ENCODE measurements around the gene DNMT1. TPM values are rescaled to one million over a fixed set of nuclear protein-coding genes. Genes with fewer than 3 reads are reported as not detected.

Gene DNMT1
- total RNA-seq, 1 experiment from 2014 or later = 25.4 TPM

DNA sequence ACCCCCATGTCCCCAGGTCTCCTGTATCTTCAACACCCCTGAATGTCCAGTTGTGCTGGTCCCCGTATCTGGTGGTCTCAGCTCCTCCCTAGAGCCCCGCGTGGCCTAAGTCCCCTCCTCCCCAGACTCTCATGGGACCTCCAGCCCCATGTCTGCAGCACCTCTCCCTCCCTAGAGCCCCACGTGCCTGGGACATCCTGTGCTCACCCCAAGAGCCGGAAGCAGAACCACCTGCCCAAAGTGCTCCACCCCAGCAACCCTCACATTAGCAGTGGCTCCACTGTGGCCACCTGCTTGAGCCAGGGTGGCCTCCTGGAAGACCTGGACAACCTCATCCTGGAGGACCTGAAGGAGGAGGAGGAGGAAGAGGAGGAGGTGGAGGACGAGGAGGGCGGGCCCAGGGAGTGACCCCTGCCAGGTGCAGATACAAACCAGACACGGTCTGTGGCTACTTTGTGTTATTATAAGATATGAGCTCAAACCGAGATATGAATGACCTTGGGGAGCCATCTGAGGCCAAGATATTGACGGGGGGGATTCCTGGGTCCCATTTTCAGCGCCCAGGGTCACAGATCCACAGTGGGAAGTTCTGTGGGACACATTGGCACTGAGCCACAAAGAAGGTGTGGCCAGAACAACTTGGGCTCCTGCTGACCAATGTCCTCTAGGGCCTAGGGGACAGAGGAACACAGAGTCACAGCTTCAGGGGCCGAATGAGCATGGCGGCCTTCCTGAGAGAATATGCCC lies 102.7 kb downstream of the DNMT1 start:
- in situ Hi-C loops (cut with HindIII; ENCODE audit: low pct_unique_long_range_greater_than_20kb, low sequenced_read_pairs) = no loop called here
- DNase-seq (ENCODE audit: low read depth) = no peak

DNA sequence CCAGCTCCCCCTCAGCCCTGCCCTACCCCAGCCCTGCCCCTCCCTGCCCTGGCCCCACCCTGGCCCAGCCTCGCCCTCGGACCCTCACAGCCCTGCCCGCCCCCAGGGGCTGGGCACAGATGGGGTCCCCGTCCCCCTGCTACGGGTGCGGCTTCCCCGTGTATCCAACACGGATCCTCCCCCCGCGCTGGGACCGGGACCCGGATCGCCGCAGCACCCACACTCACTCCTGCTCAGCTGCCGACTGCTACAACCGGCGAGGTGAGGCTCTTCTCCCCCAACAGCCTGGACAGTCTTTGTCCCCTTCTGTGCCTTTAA lies 103.4 kb downstream of the DNMT1 start:
- no peak for DNase-seq (ENCODE audit: low read depth)
- in situ Hi-C loops (cut with HindIII; ENCODE audit: low pct_unique_long_range_greater_than_20kb, low sequenced_read_pairs) = no loop called here

- in situ Hi-C loops (cut with HindIII; ENCODE audit: low pct_unique_long_range_greater_than_20kb, low sequenced_read_pairs) = no loop called here
Observed at GRCh38 chr19:10089801-10090375, 104.9 kb downstream of the DNMT1 start.

DNA sequence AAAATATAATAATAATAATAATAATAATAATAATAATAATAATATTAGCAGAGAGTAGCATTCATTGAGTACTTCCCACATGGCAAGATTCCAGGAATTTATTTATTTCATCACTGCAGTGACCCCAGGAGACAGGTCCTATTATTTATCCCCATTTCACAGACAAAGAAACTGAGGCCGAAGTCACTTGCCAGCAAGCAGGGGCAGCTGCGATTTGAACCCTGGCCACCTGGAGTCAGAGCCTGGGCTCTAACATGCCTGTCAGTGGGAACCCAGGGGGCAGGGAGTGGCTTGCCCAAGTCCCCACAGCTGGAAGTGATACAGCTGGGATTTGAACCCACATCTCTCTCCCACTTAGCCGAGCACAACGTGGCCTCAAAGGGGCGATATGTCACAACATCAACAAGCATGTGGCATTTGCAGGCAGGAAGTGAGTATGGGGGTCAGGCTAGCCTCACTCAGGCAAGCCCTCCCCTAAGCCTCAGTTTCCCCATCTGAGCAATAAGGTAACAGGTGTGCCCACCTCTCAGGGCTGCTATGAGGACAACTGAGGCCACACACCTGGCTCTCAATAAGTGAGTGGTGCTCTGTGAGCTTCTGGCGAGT lies 105.7 kb downstream of the DNMT1 start:
- DNase-seq (ENCODE audit: low read depth) = no peak
- in situ Hi-C loops (cut with HindIII; ENCODE audit: low pct_unique_long_range_greater_than_20kb, low sequenced_read_pairs) = no loop called here

More at GRCh38 chr19:10089801-10090375, 104.9 kb downstream of the DNMT1 start:
- DNase-seq (ENCODE audit: low read depth) = no peak

- no peak for DNase-seq (ENCODE audit: low read depth)
Observed at GRCh38 chr19:10087296-10088061, 107.3 kb downstream of the DNMT1 start.

GRCh38 chr19:10086591-10087192 lies 108.1 kb downstream of the DNMT1 start:
- in situ Hi-C loops (cut with HindIII; ENCODE audit: low pct_unique_long_range_greater_than_20kb, low sequenced_read_pairs) = no loop called here

More at GRCh38 chr19:10087296-10088061, 107.3 kb downstream of the DNMT1 start:
- in situ Hi-C loops (cut with HindIII; ENCODE audit: low pct_unique_long_range_greater_than_20kb, low sequenced_read_pairs) = no loop called here

GRCh38 chr19:10085641-10086590 lies 108.8 kb downstream of the DNMT1 start, which contains the start of gene SHFL:
Gene SHFL (plus strand): TSS chr19:10086317. CDS start chr19:10086428, 111 bp downstream.
- in situ Hi-C loops (cut with HindIII; ENCODE audit: low pct_unique_long_range_greater_than_20kb, low sequenced_read_pairs) = no loop called here

More at GRCh38 chr19:10086591-10087192, 108.1 kb downstream of the DNMT1 start:
- no peak for DNase-seq (ENCODE audit: low read depth)

DNA sequence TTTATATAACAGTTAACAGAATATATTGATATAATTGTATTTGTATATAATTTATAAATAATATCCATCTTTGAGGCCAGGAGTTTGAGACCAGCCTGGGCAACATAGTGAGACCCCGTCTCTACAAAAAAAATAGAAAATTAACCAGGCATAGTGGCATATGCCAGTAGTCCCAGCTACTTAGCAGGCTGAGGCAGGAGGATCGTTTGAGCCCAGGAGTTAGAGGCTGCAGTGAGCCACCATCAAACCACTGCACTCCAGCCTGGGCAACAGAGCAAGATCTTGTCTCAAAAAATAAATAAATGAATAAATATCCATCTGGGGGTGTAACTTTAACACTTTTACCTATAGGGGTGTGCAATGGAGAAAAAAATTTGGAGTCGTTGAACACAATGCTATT lies 110.0 kb downstream of the DNMT1 start:
- no peak for DNase-seq (ENCODE audit: low read depth)
- in situ Hi-C loops (cut with HindIII; ENCODE audit: low pct_unique_long_range_greater_than_20kb, low sequenced_read_pairs) = no loop called here

More at GRCh38 chr19:10085641-10086590, 108.8 kb downstream of the DNMT1 start, which contains the start of gene SHFL:
- DNase-seq (ENCODE audit: low read depth) = peak; percentile 65

DNA sequence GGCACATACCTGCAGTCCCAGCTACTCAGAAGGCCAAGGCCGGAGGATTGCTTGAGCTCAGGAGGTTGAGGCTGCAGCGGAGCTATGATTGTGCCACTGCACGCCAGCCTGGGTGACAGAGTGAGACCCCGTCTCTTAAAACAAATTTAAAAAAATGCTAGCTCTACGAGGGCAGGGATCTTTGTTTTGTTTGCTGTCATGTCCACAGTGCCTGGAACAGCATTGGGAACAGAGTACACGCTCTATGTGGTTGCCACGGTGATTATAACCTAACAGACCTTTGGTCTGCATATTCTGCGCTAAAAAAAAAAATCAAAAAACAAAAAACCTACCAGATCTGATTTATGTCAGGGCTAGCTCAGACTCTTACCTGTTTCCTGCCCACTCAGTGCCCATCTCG lies 110.8 kb downstream of the DNMT1 start:
- in situ Hi-C loops (cut with HindIII; ENCODE audit: low pct_unique_long_range_greater_than_20kb, low sequenced_read_pairs) = no loop called here
- DNase-seq (ENCODE audit: low read depth) = no peak

Other genes with a start within 250 kb of the DNMT1 start
- not detected in 2 replicates for gene COL5A3, start 184.4 kb downstream of the DNMT1 start, total RNA-seq (2014; rRNA removed; shearing (Covaris generic); ENCODE audit: low replicate concordance)
- not detected in 2 replicates for gene RDH8, start 181.5 kb downstream of the DNMT1 start, total RNA-seq (2014; rRNA removed; shearing (Covaris generic); ENCODE audit: low replicate concordance)
- gene SHFL, start 108.6 kb downstream of the DNMT1 start, total RNA-seq (2014; rRNA removed; shearing (Covaris generic); ENCODE audit: low replicate concordance) = 10.0 and 13.3 TPM in 2 replicates
- gene ANGPTL6, start 92.3 kb downstream of the DNMT1 start, total RNA-seq (2014; rRNA removed; shearing (Covaris generic); ENCODE audit: low replicate concordance) = 1.4 TPM in 1 of 2 replicates, not detected in the other
- 40.0 TPM in 2 replicates for gene PPAN, start 88.6 kb downstream of the DNMT1 start, total RNA-seq (2014; rRNA removed; shearing (Covaris generic); ENCODE audit: low replicate concordance)
- 1.8 and 2.8 TPM in 2 replicates for gene P2RY11, start 83.3 kb downstream of the DNMT1 start, total RNA-seq (2014; rRNA removed; shearing (Covaris generic); ENCODE audit: low replicate concordance)
- 190 and 194 TPM in 2 replicates for gene EIF3G, start 75.1 kb downstream of the DNMT1 start, total RNA-seq (2014; rRNA removed; shearing (Covaris generic); ENCODE audit: low replicate concordance)
- 1.9 and 2.5 TPM in 2 replicates for gene S1PR2, start 36.4 kb upstream of the DNMT1 start, total RNA-seq (2014; rRNA removed; shearing (Covaris generic); ENCODE audit: low replicate concordance)
- 64.6 and 65.2 TPM in 2 replicates for gene MRPL4, start 57.3 kb upstream of the DNMT1 start, total RNA-seq (2014; rRNA removed; shearing (Covaris generic); ENCODE audit: low replicate concordance)
- 0.43 TPM in 1 of 2 replicates, not detected in the other for gene ICAM1, start 76.2 kb upstream of the DNMT1 start, total RNA-seq (2014; rRNA removed; shearing (Covaris generic); ENCODE audit: low replicate concordance)
- not detected in 2 replicates for gene ICAM4, start 92.0 kb upstream of the DNMT1 start, total RNA-seq (2014; rRNA removed; shearing (Covaris generic); ENCODE audit: low replicate concordance)
- 0.20 and 0.23 TPM in 2 replicates for gene ICAM5, start 95.0 kb upstream of the DNMT1 start, total RNA-seq (2014; rRNA removed; shearing (Covaris generic); ENCODE audit: low replicate concordance)
- gene ZGLP1, start 114.9 kb upstream of the DNMT1 start, total RNA-seq (2014; rRNA removed; shearing (Covaris generic); ENCODE audit: low replicate concordance) = not detected in 2 replicates
- gene FDX2, start 121.1 kb upstream of the DNMT1 start, total RNA-seq (2014; rRNA removed; shearing (Covaris generic); ENCODE audit: low replicate concordance) = 12.9 and 27.9 TPM in 2 replicates
- 9.2 and 10.6 TPM in 2 replicates for gene RAVER1, start 138.6 kb upstream of the DNMT1 start, total RNA-seq (2014; rRNA removed; shearing (Covaris generic); ENCODE audit: low replicate concordance)
- 10.1 and 12.2 TPM in 2 replicates for gene ICAM3, start 144.7 kb upstream of the DNMT1 start, total RNA-seq (2014; rRNA removed; shearing (Covaris generic); ENCODE audit: low replicate concordance)
- 34.3 and 47.6 TPM in 2 replicates for gene TYK2, start 185.6 kb upstream of the DNMT1 start, total RNA-seq (2014; rRNA removed; shearing (Covaris generic); ENCODE audit: low replicate concordance)
- 120 and 175 TPM in 2 replicates for gene CDC37, start 208.6 kb upstream of the DNMT1 start, total RNA-seq (2014; rRNA removed; shearing (Covaris generic); ENCODE audit: low replicate concordance)
- gene PDE4A, start 225.6 kb upstream of the DNMT1 start, total RNA-seq (2014; rRNA removed; shearing (Covaris generic); ENCODE audit: low replicate concordance) = 0.20 and 3.6 TPM in 2 replicates

All from Caki2 (cell line).